Lower lobe of right lung (tissue), 2 donors: ENCODE data around the gene NFAM1. TPM values are rescaled to one million over a fixed set of nuclear protein-coding genes. Genes with fewer than 3 reads are reported as not detected.

Source experiments
- ATAC-seq, 2 donors: fragments of 200-7000 bp; cut with Tn5 transposase; one replicate each; pipeline ENCODE4 v1.9.1; 2020 to 2022; ENCODE audit warnings: mild to moderate bottlenecking in 2 of 2, moderate library complexity in 2 of 2
- DNase-seq: peaks from one replicate; pipeline ENCODE4 v3.0.0-alpha.2; 2020
- H3K27ac ChIP-seq: fragments of 200-600 bp; one replicate; pipeline ENCODE4 v1.8.0; 2022
- H3K27me3 ChIP-seq: fragments of 200-600 bp; one replicate; pipeline ENCODE4 v1.8.0; 2022; ENCODE audit warnings: low read depth
- H3K36me3 ChIP-seq: fragments of 200-600 bp; one replicate; pipeline ENCODE4 v1.8.0; 2022; ENCODE audit warnings: mild to moderate bottlenecking
- H3K4me1 ChIP-seq: fragments of 200-600 bp; one replicate; pipeline ENCODE4 v1.8.0; 2022
- H3K4me3 ChIP-seq: fragments of 200-600 bp; one replicate; pipeline ENCODE4 v1.8.0; 2022; ENCODE audit warnings: mild to moderate bottlenecking
- H3K9me3 ChIP-seq: fragments of 200-600 bp; one replicate; pipeline ENCODE4 v1.8.0; 2022
- intact Hi-C: fragments of 100-400 bp; cut with DNase I; formaldehyde crosslinking; loops from one replicate; pipeline ENCODE4 v1.11.0; 2022
- total RNA-seq: library from RNA; stranded (reverse); fragmentation: NEBNext Ultra II Directional; extraction: Animal tissue kit (Norgen Biotek cat#: 25700); gene quantifications from one replicate; pipeline ENCODE4 v1.2.1, GENCODE V29; 2021
- TF ChIP-seq, protein P1 (sequence below): fragments of 200-600 bp; IDR thresholded peaks from one replicate; pipeline ENCODE4 v1.8.0; 2022; ENCODE audit warnings: antibody characterized with exemption, mild to moderate bottlenecking
- donor health status: DM: no; HTN: yes; CAD: no; lungs with severe emphysema.

Gene NFAM1
- total RNA-seq, 1 donor from 2014 or later = 21.8 TPM

DNA sequence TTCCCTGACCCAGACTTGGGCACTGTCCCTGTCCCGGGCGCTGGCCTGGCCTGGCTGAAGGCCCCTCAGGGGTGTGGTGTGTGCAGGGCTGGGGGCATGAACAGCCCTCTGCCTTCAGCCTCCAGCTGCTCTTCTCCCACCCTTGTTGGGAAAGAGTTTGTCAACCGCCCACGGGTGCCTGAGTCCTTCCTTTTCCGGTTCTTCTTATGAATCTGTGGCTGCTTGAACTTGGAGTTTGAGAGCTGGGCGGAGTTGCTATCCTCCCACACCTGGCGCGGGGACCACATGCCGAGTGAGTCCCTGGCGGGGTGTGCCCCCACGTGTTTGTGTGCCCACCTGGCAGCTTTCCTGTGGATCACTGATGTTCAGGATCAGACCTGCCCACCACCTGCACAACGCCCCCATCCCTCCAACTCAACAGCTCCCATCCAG is 13.4 kb downstream of the NFAM1 start:
- Histone ChIP-seq H3K9me3 (no peaks in the 10 kb centered on the region), H3K4me1 (peaks cover 12% of the 10 kb centered on the region), H3K4me3 (no peak overlapping the region), H3K36me3 (no peaks in the 10 kb centered on the region), H3K27ac (no peak overlapping the region), H3K27me3 (no peaks in the 10 kb centered on the region)
- TF ChIP-seq, protein P1, sequence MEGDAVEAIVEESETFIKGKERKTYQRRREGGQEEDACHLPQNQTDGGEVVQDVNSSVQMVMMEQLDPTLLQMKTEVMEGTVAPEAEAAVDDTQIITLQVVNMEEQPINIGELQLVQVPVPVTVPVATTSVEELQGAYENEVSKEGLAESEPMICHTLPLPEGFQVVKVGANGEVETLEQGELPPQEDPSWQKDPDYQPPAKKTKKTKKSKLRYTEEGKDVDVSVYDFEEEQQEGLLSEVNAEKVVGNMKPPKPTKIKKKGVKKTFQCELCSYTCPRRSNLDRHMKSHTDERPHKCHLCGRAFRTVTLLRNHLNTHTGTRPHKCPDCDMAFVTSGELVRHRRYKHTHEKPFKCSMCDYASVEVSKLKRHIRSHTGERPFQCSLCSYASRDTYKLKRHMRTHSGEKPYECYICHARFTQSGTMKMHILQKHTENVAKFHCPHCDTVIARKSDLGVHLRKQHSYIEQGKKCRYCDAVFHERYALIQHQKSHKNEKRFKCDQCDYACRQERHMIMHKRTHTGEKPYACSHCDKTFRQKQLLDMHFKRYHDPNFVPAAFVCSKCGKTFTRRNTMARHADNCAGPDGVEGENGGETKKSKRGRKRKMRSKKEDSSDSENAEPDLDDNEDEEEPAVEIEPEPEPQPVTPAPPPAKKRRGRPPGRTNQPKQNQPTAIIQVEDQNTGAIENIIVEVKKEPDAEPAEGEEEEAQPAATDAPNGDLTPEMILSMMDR = no peak
- DNase-seq (peak; percentile 64), ATAC-seq (peak; percentile 46 to 57)
- intact Hi-C loops = no loop called here

DNA sequence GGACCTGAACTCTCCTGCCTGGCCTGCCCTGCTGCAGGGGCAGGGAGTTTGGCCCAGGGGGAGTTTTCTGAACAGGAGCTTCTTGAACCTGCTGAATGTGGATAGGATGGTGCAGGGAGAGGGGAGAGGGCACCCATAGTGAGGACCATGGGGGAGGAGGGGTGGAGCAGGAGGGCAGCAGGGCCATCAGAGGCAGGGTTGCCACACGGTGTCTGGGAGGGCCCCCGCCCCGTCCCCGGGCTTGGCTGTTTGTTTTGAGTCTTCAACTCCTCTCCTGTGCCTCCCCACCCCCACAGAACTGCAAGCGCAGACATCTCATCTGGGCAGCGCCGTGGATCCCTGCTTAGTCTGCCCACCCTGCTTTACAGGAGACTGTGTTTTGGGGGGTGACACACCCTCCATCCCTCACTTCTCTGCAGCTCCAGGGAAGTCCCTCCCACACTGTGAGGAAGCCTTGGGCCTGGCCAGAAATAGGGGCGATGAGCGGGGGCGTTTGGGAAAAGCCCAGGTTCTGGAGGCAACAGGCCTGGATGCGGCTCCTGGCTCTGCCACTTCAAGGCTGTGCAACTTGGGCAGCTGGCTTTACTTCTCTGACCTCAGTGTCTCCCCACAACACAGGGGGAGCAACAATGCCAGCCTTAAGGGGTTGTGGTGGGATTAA is 14.4 kb downstream of the NFAM1 start:
- Histone ChIP-seq H3K9me3 (no peaks in the 10 kb centered on the region), H3K36me3 (no peaks in the 10 kb centered on the region), H3K27ac (no peak overlapping the region), H3K4me3 (no peak overlapping the region), H3K4me1 (peaks cover 12% of the 10 kb centered on the region), H3K27me3 (no peaks in the 10 kb centered on the region)
- DNase-seq = no peak
- intact Hi-C loops = no loop called here
- TF ChIP-seq, protein P1 = no peak
- no peak for ATAC-seq

DNA sequence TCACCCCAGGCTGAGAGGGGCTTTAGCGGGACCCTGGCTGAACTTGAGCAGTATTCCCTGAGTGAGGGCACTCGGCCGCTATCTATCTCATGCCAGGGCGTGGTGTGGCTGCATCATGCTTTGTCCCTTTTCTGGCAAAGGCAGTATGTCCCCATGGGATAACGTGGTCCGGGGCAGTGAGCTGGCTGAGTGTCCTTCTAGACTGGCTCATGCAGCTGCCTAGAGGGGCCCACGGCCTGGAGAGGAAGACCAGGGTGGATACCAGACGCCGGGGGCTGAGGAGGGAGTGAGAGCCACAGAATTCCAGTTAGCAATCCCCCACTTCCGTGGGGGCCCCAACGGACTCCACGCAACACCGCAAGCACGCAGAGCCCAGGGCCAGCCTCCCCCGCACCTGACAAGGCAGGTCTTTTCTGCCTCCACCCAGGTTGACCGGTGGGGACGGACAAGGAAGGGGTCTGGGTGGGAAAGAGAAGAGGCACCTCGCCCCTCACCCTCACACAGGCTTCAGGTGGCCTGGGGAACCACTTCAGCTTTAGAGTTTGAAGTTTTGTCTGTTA is 15.5 kb downstream of the NFAM1 start:
- H3K27me3 ChIP-seq = no peaks in the 10 kb centered on the region
- H3K36me3 ChIP-seq = no peaks in the 10 kb centered on the region
- ATAC-seq = no peak
- TF ChIP-seq, protein P1 = no peak
- H3K9me3 ChIP-seq = no peaks in the 10 kb centered on the region
- intact Hi-C loops = no loop called here
- peaks cover 12% of the 10 kb centered on the region for H3K4me1 ChIP-seq
- DNase-seq = no peak
- H3K27ac ChIP-seq = no peak overlapping the region
- H3K4me3 ChIP-seq = no peak overlapping the region

DNA sequence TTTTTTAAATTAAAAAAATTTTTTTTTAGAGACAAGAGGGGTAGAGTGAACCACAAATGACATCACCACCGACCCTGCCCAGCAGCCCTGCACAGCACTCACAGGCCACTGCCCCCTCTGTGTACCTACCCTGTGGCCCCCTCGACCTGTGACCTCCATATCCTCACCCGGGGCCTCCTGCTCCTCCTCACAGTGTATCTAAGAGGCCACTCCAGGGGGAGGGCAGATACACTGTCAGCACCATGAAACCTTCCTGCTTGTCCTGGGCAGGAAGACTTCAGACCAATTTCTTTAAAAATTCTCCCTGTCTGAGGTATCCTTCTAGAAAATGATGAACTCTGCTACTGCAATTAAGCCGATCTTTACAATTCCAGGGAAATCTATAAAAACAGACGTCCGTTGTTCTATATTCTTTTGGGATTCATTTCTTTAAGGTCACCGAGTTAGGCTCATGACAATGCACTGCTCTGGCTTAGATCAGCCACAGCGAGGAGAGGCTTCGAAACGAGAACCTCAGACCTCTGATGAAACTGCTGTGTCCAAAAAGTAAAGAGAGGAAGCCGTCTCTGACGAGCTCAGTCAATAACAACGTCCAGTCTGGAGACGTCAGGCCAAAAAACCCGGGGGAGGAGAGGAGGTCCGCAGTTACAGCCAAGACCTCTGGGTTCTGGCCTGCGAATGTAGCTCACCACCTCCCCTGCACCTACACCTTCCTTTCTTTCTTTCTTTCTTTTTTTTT is 17.5 kb downstream of the NFAM1 start:
- TF ChIP-seq, protein P1 = no peak
- ATAC-seq (peak; percentile 51 to 53), DNase-seq (no peak)
- Histone ChIP-seq H3K4me3 (no peak overlapping the region), H3K4me1 (peaks cover 12% of the 10 kb centered on the region), H3K36me3 (no peaks in the 10 kb centered on the region), H3K27ac (no peak overlapping the region), H3K9me3 (no peaks in the 10 kb centered on the region), H3K27me3 (no peaks in the 10 kb centered on the region)
- intact Hi-C loops = no loop called here

DNA sequence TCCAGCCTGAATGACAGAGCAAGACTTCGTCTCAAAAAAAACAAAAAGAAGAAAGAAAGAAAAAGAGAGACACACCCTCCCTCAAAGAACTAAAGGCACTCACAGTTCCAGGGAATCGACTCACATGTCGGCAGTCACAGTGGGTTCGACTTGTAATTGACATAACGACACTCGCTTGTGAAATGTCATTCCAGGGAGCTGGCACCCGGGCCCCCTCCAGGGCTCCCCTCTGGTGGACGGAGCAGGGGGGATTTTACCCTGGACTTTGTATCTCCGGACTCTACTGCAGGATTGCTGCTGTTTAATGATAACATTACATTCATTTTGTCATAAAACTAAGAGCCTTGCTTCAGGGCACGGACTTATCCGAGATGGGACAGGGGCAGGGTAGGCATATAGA is 18.2 kb downstream of the NFAM1 start:
- intact Hi-C loops = no loop called here
- H3K9me3 ChIP-seq = no peaks in the 10 kb centered on the region
- H3K4me1 ChIP-seq = peaks cover 6% of the 10 kb centered on the region
- no peak overlapping the region for H3K27ac ChIP-seq
- H3K27me3 ChIP-seq = no peaks in the 10 kb centered on the region
- no peaks in the 10 kb centered on the region for H3K36me3 ChIP-seq
- no peak overlapping the region for H3K4me3 ChIP-seq
- DNase-seq (no peak), ATAC-seq (no peak)
- TF ChIP-seq, protein P1 = no peak
